HTERT RPE-1 (cell line): ENCODE results near the gene DDX56.

Experiments
- in situ Hi-C: fragments of 300-500 bp; cut with MboI; formaldehyde crosslinking; loops from 4 replicates; pipeline ENCODE4 v1.14.3; 2020; ENCODE audit warnings: low sequenced_read_pairs

Gene DDX56

DNA sequence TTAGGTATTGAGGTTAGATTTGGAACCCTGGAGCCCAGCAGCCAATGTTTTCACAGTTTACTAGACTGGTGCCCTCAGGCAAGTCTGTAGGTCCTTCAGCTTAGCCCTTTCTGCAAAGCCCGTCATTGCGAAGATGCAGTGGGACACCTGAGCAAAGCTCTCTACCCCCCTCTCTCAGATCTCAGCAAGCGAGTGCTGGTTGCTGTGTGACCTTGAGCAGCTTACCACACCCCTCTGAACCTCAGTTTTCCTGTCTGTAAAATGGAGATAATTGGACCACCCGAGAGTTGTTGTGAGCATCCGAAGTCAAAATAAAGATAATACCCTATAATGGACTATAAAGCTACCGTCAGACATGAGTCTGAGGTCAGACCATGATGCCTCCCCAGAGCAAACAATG is 36.3 kb downstream of the DDX56 start:
- in situ Hi-C loops, result no loop called here

DNA sequence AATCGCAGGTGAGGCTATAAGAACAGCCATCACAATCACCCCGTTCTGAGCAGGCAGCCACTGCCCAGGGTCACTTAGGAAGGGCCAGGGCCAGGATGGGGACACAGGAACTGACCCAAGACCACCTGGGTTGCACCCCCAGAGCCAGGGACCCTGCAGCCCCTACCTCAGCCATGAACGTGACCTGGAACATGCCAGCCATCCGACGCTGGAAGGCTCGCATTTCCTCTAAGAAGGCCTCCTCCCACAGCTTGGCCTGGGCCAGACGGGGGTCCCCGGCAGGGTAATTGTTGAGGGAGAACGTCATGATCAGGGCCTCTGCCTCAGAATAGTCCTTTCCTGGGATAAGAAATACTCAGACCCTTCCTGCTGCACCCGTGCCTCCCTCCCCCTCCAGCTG is 37.6 kb downstream of the DDX56 start:
- in situ Hi-C loops, result no loop called here

- in situ Hi-C loops, result no loop called here
Measured at GRCh38 chr7:44535348-44536064, 38.2 kb downstream of the DDX56 start.

DNA sequence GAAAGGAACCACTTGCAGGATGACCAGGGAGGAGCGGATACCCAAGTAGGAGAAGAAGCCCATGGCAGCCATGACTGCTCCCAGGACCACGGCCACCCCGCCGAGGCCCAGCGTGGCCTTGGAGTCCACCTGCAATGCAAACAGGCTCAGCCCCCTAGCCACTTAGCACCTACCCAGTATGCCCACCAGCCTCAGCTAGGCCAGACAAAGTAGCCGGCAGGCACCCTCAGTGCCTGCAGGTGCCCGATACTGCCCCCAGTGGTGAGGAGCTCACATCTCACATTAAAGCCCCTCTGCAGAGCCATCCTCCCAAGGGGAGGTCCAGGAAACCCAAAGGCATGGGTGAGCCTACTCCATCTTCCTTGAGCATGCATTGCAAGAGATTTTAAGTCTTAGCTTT is 39.2 kb downstream of the DDX56 start:
- in situ Hi-C loops, result no loop called here

DNA sequence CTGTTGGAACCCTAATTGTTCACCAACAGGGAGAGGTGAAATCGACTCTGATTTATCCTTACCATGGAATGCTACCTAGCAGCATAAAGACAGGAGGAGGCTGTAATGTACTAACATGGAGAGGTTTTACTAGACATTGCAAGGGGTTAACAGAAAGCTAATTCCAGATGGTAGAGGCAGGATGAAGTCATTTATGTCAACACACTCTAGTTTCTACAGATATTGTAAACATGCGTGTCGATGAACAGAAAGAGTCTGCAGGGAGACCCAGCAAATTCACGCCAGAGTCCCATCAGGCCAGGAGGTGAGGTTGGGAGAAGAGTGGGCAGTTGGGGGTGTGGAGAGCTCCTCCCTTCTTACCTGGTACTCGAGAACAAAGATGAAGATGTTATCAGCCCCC is 39.6 kb downstream of the DDX56 start:
- in situ Hi-C loops, result no loop called here

- in situ Hi-C loops, result no loop called here
Measured at GRCh38 chr7:44533301-44534055, 40.2 kb downstream of the DDX56 start.

- in situ Hi-C loops, result no loop called here
Measured at GRCh38 chr7:44531421-44532380, 42.0 kb downstream of the DDX56 start.

- in situ Hi-C loops, result no loop called here
Measured at GRCh38 chr7:44530990-44531389, 42.7 kb downstream of the DDX56 start.

- in situ Hi-C loops, result no loop called here
Measured at GRCh38 chr7:44524811-44525388, 48.8 kb downstream of the DDX56 start.

- in situ Hi-C loops, result no loop called here
Measured at GRCh38 chr7:44522315-44522714, 51.4 kb downstream of the DDX56 start.

DNA sequence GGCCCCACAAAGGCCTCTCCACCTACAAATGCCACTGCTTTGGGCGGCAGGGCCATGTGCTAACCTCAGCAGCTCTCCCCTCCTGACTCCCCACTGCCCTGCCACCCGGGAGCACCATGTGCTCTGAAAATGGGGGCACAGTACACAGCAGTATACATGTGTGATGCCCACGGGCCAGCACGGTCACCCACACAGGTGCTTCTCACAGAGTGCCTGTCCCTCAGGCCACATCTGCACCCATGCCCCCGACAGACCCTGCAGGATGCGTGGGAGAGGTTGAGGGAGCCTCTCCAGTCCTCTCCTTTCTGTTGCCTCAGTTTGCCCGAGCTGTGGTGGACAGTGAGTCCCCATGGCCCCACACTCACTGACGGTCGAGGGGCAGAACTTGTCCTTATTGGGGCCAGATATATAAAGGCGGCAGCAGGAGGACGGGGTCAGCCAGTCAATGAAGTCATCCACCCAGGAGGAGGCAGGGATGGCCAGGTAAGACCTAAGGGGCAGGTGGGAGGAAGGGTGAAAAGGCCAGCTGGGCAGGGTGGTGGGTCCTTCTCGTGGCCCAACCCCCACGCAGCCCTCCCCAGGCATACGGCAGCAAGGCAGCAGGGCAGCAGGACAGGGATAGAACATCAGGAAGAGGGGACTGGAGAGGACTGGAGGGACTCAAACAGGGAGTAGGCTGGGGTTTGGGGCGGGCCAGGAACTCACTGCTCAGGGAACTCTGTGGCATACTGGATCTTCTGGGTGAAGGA is 52.2 kb downstream of the DDX56 start:
- in situ Hi-C loops, result no loop called here

- in situ Hi-C loops, result no loop called here
Measured at GRCh38 chr7:44520574-44520973, 53.1 kb downstream of the DDX56 start.

DNA sequence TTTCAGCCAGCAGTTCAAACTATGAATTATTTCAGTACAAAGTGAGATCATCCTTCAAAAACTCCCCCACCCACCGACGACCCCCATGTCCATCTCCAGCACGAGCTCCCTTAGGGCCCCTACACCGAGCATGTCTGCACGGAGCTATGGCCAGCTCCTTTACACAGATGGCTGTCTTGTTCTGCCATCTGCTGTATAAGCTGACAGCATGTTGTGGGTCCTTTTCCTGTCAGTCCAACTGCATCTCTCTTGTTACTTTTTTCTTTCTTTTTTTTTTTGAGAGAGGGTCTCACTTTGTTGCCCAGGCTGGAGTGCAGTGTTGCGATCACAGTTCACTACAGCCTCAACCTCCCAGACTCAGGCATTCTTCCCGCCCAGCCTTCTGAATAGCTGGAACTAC is 54.2 kb downstream of the DDX56 start:
- in situ Hi-C loops, result no loop called here

GRCh38 chr7:44518761-44519160 is 54.9 kb downstream of the DDX56 start:
- in situ Hi-C loops, result no loop called here

GRCh38 chr7:44517175-44517574 is 56.5 kb downstream of the DDX56 start:
- in situ Hi-C loops, result no loop called here
